OCI-LY1 (cell line): ENCODE measurements around the gene IL17RE.

Experiments used
- H2AFZ ChIP-seq: fragments of 200-600 bp; sonication (generic), shearing (Covaris generic); 2 replicates; pipeline ENCODE4 v1.6.0; 2014; ENCODE audit warnings: antibody characterized with exemption, mild to moderate bottlenecking, low read length
- H3F3A ChIP-seq: fragments of 200-600 bp; sonication (generic), shearing (Covaris generic); 2 replicates; pipeline ENCODE4 v1.6.0; 2014; ENCODE audit warnings: mild to moderate bottlenecking, antibody characterized with exemption, low read length, moderate library complexity; ENCODE audit not compliant: insufficient read depth
- H3K27ac ChIP-seq: fragments of 200-600 bp; sonication (generic); 2 replicates; pipeline ENCODE4 v1.5.1; 2014; ENCODE audit warnings: low read length, mixed run types, mild to moderate bottlenecking, low read depth; ENCODE audit not compliant: poor library complexity, severe bottlenecking
- H3K27me3 ChIP-seq: fragments of 200-600 bp; sonication (generic); 2 replicates; pipeline ENCODE4 v1.6.0; 2014; ENCODE audit warnings: antibody characterized with exemption, mild to moderate bottlenecking, low read length, moderate library complexity; ENCODE audit not compliant: insufficient read depth
- H3K36me3 ChIP-seq: fragments of 200-600 bp; sonication (generic); 2 replicates; pipeline ENCODE4 v1.6.1; 2014; ENCODE audit warnings: mild to moderate bottlenecking, antibody characterized with exemption, low read length, moderate library complexity, mixed read lengths; ENCODE audit not compliant: insufficient read depth
- H3K4me1 ChIP-seq: fragments of 200-600 bp; sonication (generic); 2 replicates; pipeline ENCODE4 v1.5.1; 2014; ENCODE audit warnings: mild to moderate bottlenecking, low read length, moderate library complexity; ENCODE audit not compliant: insufficient read depth, severe bottlenecking
- H3K4me2 ChIP-seq: fragments of 200-600 bp; sonication (generic), shearing (Covaris generic); 2 replicates; pipeline ENCODE4 v1.6.1; 2014; ENCODE audit warnings: low read length
- H3K4me3 ChIP-seq: fragments of 200-600 bp; sonication (generic); 2 replicates; pipeline ENCODE4 v1.5.1; 2014; ENCODE audit warnings: low read length, low read depth, mild to moderate bottlenecking, mixed read lengths; ENCODE audit not compliant: poor library complexity, severe bottlenecking
- H3K79me2 ChIP-seq: fragments of 200-600 bp; shearing (Covaris generic); 2 replicates; pipeline ENCODE4 v1.6.1; 2016; ENCODE audit warnings: mixed run types, low read length, mixed read lengths; ENCODE audit not compliant: insufficient read depth
- H3K9ac ChIP-seq: fragments of 200-600 bp; sonication (generic), shearing (Covaris generic); 2 replicates; pipeline ENCODE4 v1.6.1; 2014; ENCODE audit warnings: mild to moderate bottlenecking, low read length, mixed read lengths
- H3K9me2 ChIP-seq: fragments of 200-600 bp; sonication (generic), shearing (Covaris generic); 2 replicates; pipeline ENCODE4 v1.6.1; 2014; ENCODE audit warnings: low read depth, mild to moderate bottlenecking, low read length, mixed read lengths
- H3K9me3 ChIP-seq: fragments of 200-600 bp; shearing (Covaris generic); 2 replicates; pipeline ENCODE4 v1.6.1; 2014; ENCODE audit warnings: low read length, mixed read lengths
- H4K20me1 ChIP-seq: fragments of 200-600 bp; sonication (generic), shearing (Covaris generic); 2 replicates; pipeline ENCODE4 v1.6.0; 2016; ENCODE audit warnings: mild to moderate bottlenecking, low read length; ENCODE audit not compliant: insufficient read depth
- EZH2 ChIP-seq: fragments of 200-600 bp; sonication (generic), shearing (Covaris generic); IDR thresholded peaks from 2 replicates; pipeline ENCODE4 v1.8.0; 2017; ENCODE audit warnings: borderline replicate concordance, mixed run types, mild to moderate bottlenecking, antibody characterized with exemption, low read length, moderate library complexity, mixed read lengths
- TF ChIP-seq, protein P1 (sequence below): fragments of 200-600 bp; sonication (generic), shearing (Covaris generic); IDR thresholded peaks from 2 replicates; pipeline ENCODE4 v1.5.1; 2017; ENCODE audit warnings: mild to moderate bottlenecking, antibody characterized with exemption, low read length, moderate library complexity, mixed read lengths

IL17RE gene

DNA sequence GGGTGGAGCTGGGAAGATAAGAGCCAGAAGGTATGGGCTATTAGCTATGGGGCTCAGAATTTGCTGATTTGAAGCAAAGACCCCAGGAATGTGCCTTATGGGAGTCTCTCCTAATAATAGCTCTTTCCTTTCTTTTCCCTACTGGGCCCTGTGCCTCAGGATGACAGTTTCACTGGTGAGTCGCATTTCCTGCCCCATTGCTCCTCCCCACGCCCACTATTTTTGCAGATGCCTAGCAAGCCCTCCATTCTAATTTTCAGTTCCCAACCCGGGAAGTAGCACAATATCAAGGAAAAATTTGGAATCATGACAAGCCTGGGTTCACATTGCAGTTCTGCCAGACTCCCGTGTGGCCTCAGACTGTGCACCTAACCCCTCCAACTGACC is 583 bp downstream of the IL17RE start:
- H3K27me3 ChIP-seq, result 0 out of 2 replicates have a peak, but pooled peaks cover 4% of the 10 kb centered on the region
- no peaks in the 10 kb centered on the region for H4K20me1 ChIP-seq
- H3K9me2 ChIP-seq, result no peaks in the 10 kb centered on the region
- H3K27ac ChIP-seq, result no peak overlapping the region
- H3K79me2 ChIP-seq, result no peaks in the 10 kb centered on the region
- H3K4me1 ChIP-seq, result no peaks in the 10 kb centered on the region
- H3K36me3 ChIP-seq, result no peaks in the 10 kb centered on the region
- no peaks in the 10 kb centered on the region for H3F3A ChIP-seq
- H3K9me3 ChIP-seq, result no peaks in the 10 kb centered on the region
- no peak overlapping the region for H3K9ac ChIP-seq
- no peak overlapping the region for H3K4me3 ChIP-seq
- no peak overlapping the region for H3K4me2 ChIP-seq
- H2AFZ ChIP-seq, result no peak overlapping the region
- TF ChIP-seq, protein P1, sequence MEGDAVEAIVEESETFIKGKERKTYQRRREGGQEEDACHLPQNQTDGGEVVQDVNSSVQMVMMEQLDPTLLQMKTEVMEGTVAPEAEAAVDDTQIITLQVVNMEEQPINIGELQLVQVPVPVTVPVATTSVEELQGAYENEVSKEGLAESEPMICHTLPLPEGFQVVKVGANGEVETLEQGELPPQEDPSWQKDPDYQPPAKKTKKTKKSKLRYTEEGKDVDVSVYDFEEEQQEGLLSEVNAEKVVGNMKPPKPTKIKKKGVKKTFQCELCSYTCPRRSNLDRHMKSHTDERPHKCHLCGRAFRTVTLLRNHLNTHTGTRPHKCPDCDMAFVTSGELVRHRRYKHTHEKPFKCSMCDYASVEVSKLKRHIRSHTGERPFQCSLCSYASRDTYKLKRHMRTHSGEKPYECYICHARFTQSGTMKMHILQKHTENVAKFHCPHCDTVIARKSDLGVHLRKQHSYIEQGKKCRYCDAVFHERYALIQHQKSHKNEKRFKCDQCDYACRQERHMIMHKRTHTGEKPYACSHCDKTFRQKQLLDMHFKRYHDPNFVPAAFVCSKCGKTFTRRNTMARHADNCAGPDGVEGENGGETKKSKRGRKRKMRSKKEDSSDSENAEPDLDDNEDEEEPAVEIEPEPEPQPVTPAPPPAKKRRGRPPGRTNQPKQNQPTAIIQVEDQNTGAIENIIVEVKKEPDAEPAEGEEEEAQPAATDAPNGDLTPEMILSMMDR, result no peak
- TF ChIP-seq EZH2, result no peak

DNA sequence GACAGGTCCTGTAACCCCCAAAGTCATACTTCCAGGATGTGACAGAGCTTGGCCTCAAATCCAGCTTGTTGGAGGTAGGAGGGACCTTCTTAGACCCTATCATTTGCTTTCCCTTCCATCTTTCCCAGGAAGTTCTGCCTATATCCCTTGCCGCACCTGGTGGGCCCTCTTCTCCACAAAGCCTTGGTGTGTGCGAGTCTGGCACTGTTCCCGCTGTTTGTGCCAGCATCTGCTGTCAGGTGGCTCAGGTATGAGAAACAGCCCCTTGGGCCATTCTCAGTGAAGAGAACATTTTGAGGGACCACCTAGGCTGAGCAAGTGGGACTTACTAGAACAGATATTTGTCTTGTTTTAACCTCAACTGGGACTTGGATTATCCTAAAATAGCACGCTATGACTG is 1.3 kb downstream of the IL17RE start:
- Histone ChIP-seq H3K4me1 (no peaks in the 10 kb centered on the region), H4K20me1 (no peaks in the 10 kb centered on the region), H2AFZ (no peak overlapping the region), H3K36me3 (no peaks in the 10 kb centered on the region), H3K79me2 (no peaks in the 10 kb centered on the region), H3K27me3 (0 out of 2 replicates have a peak, but pooled peaks cover 4% of the 10 kb centered on the region), H3F3A (no peaks in the 10 kb centered on the region), H3K4me2 (no peak overlapping the region), H3K4me3 (no peak overlapping the region), H3K9me2 (no peaks in the 10 kb centered on the region), H3K9ac (no peak overlapping the region), H3K27ac (no peak overlapping the region), H3K9me3 (no peaks in the 10 kb centered on the region)
- no peak for TF ChIP-seq EZH2
- TF ChIP-seq, protein P1, result no peak

DNA sequence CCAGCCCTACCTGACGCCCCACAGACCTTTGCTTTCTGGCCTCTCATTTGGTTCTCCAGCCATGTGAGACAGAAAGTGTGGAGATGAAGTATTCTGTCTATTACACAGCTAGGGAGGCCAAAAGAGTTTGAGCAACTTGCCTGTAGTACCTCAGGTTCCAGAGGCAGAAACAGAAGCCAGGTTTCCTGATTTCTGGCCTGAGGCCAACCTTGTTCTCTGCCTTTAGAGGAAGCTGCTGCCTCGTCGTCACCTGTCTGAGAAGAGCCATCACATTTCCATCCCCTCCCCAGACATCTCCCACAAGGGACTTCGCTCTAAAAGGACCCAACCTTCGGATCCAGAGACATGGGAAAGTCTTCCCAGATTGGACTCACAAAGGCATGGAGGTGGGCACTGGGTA is 3.8 kb downstream of the IL17RE start:
- no peak overlapping the region for H3K27ac ChIP-seq
- no peak overlapping the region for H3K4me3 ChIP-seq
- no peaks in the 10 kb centered on the region for H3K36me3 ChIP-seq
- no peaks in the 10 kb centered on the region for H3K79me2 ChIP-seq
- no peaks in the 10 kb centered on the region for H3K4me1 ChIP-seq
- H3F3A ChIP-seq, result no peaks in the 10 kb centered on the region
- H4K20me1 ChIP-seq, result no peaks in the 10 kb centered on the region
- TF ChIP-seq EZH2, result no peak
- TF ChIP-seq, protein P1, result no peak
- no peaks in the 10 kb centered on the region for H3K9me3 ChIP-seq
- no peak overlapping the region for H3K9ac ChIP-seq
- no peaks in the 10 kb centered on the region for H3K9me2 ChIP-seq
- H3K4me2 ChIP-seq, result no peak overlapping the region
- H2AFZ ChIP-seq, result no peak overlapping the region
- H3K27me3 ChIP-seq, result 0 out of 2 replicates have a peak, but pooled peaks cover 4% of the 10 kb centered on the region
